ENCODE data around the gene CPEB3. TPM values are rescaled to one million over a fixed set of nuclear protein-coding genes. Genes with fewer than 3 reads are reported as not detected.

Gene CPEB3
- total RNA-seq, 1 donor = 0.99 TPM

- H3K4me3 ChIP-seq (ENCODE audit: low read depth, low read length) = no peak overlapping the region
- no peak for TF ChIP-seq CTCF (IDR thresholded peaks at IDR 0.05; ENCODE audit: insufficient read depth, low read length)
- DNase-seq (ENCODE audit: low read depth) = peak; percentile 5
Measured at GRCh38 chr10:92242910-92243671, 47.8 kb downstream of the CPEB3 start.

- DNase-seq (ENCODE audit: low read depth) = no peak
- no peak for TF ChIP-seq CTCF (IDR thresholded peaks at IDR 0.05; ENCODE audit: insufficient read depth, low read length)
- H3K4me3 ChIP-seq (ENCODE audit: low read depth, low read length) = no peak overlapping the region
Measured at GRCh38 chr10:92242380-92242779, 48.5 kb downstream of the CPEB3 start.

- H3K4me3 ChIP-seq (ENCODE audit: low read depth, low read length) = peak overlapping the region; percentile 84
- no peak for TF ChIP-seq CTCF (IDR thresholded peaks at IDR 0.05; ENCODE audit: insufficient read depth, low read length)
- no peak for DNase-seq (ENCODE audit: low read depth)
Measured at GRCh38 chr10:92241501-92241900, 49.4 kb downstream of the CPEB3 start.

GRCh38 chr10:92241158-92241500 is 49.7 kb downstream of the CPEB3 start:
- no peak for DNase-seq (ENCODE audit: low read depth)
- peak overlapping the region; percentile 84 for H3K4me3 ChIP-seq (ENCODE audit: low read depth, low read length)
- TF ChIP-seq CTCF (IDR thresholded peaks at IDR 0.05; ENCODE audit: insufficient read depth, low read length) = no peak

GRCh38 chr10:92240289-92241157 is 50.4 kb downstream of the CPEB3 start:
- DNase-seq (ENCODE audit: low read depth) = peak; percentile 73
- TF ChIP-seq CTCF (IDR thresholded peaks at IDR 0.05; ENCODE audit: insufficient read depth, low read length) = no peak
- H3K4me3 ChIP-seq (ENCODE audit: low read depth, low read length) = peak overlapping the region; percentile 84

- DNase-seq (ENCODE audit: low read depth) = peak; percentile 27
Measured at GRCh38 chr10:92239600-92240288, 51.1 kb downstream of the CPEB3 start.

More at GRCh38 chr10:92239600-92240288, 51.1 kb downstream of the CPEB3 start:
- H3K4me3 ChIP-seq (ENCODE audit: low read depth, low read length) = peak overlapping the region; percentile 84
- TF ChIP-seq CTCF (IDR thresholded peaks at IDR 0.05; ENCODE audit: insufficient read depth, low read length) = no peak
